Activated CD4-positive, alpha-beta T cell treated with anti-CD3 and anti-CD28 coated beads, Interleukin-2, Interleukin-4, amounts not matched to agents 100 ng/mL and 50 ng/mL, durations not matched to agents 16 hours and 8 hours (primary cell): ENCODE data around the gene HTRA3.

Source experiments
- DNase-seq: peaks from one replicate; pipeline ENCODE4 v3.0.0-alpha.2; 2020; ENCODE audit warnings: low spot score

The HTRA3 gene

GRCh38 chr4:8266508-8266907 lies 3.0 kb upstream of the HTRA3 start:
- DNase-seq = no peak

DNA sequence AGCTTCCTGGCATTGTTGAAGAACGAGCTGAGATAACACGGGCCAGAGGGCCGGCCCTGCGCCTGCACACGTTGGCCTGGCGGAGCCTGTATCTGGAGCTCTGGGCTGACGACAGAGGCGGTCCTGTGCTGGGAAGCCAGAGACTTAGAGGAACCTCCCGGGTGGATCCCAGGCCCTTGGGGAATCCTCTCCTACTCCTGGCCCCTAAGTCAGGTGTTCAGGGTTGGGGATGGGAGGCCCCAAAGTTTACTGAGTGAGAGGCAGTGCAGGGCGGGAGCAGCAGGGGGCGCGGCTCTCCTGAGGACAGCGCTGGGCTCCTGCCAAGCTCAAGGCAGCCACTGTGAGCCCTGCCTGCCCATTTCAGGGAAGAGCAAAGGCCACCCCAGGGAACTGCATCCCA lies 2.5 kb upstream of the HTRA3 start:
- peak; percentile 28 for DNase-seq

DNA sequence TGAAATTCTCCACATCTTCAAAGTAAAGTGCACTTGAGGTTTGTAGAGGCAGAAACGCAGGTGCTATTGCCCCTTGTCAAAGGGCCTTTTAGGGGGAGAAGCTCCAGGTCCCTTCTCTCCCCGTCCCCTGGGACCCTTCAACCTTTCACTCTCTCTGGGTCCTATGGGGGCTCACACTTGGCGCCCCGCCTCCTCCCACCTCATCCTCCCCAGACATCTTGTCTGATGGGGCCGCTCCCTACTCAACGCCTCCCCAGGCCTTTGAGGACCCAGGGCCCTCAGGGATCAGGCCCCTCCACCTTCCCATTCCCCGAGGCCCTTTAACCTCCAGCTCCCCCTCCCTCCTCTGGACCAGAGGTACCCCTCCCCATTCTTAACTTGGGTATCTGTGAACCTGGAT lies 1.3 kb upstream of the HTRA3 start:
- DNase-seq = no peak

- no peak for DNase-seq
Measured at GRCh38 chr4:8268901-8269534, 536 bp upstream of the HTRA3 start.

GRCh38 chr4:8270418-8270771 lies 841 bp downstream of the HTRA3 start:
- no peak for DNase-seq

- DNase-seq = no peak
Measured at GRCh38 chr4:8270912-8271815, 1.6 kb downstream of the HTRA3 start.

GRCh38 chr4:8271821-8272220 lies 2.3 kb downstream of the HTRA3 start:
- no peak for DNase-seq

- DNase-seq = no peak
Measured at GRCh38 chr4:8272472-8273428, 3.2 kb downstream of the HTRA3 start.

DNA sequence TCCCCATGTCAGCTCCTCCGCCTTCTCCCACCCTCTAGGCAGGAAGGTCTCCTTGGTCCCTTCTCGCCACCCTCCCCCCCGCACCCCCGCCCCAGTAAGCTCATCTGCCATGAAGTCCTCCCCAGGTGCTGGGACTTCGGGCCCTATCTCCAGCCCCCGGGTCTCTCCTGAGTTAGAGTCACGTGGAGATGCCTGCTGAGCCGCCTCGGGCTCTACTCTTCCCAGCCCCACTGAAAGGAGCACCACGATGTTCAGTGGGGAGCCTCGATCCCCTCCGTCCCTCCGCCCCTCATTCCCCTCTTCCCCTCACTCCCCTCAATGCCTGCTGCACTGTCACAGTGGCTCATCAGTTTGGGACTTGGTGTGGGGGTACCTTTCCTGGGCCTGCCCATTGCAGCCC lies 3.9 kb downstream of the HTRA3 start:
- no peak for DNase-seq

DNA sequence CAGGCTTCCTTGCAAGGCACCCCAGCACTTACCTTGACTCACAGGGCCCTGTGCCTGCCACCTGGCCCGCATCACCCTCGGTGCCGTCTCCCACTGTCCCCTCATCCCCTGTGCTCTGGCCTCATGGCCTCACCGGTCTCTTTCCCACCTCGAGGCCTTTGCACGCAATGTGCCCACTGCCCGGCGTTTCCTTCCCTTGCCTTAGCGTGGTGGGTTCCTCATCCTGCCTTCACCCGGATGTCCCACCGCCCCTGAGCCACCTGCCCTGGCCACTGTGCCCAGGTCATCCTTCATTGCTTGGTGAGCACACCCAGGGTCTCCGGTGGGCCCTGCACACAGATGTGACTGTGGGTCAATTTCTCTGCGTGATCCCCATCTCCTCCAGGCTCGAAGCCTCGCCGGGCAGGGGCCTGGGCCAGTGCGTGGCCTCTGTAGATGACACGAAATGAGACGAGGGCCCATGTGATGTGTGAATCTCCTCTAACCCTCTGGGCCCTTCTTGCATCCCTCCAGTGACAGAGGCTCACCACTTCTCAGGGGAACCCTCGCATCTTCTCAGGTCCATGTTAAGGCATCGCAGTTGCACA lies 4.6 kb downstream of the HTRA3 start:
- DNase-seq = no peak

DNA sequence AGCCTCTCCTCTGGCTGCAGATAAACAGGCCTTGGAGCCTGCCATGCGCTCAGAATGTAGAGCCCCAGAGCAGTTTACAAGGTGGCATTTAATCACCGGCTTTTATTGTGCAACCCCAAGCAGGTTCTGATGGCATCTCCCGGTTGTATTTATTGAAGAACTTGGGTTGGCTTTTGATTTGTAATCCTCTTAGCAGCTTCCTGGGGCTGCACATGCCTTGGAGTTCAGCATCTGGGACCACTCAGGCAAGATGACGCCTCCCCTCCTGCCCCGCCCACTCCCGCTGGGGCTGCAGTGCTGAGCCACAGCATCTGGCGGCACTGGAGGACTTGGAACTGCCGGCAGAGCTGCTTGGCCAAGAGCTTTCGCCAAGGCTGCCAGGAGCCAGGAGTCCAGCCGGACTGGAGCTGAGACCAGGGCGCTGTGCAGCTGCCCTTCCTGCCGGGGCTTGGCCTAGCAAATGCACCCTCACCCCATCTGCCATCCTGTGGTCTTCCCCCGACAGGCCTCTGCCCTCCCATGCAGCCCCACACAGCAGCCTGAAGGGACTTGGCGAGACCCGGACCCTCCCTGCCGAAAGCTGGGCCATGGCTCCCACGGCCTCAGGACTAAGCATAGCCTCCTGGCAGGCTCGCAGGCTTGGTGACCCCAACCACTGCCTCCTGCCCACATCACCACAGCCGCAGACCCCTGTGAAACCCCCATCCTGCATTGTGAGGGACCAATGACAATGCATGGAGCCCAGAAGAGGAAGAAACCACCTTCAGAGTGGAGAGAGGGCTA lies 5.4 kb downstream of the HTRA3 start:
- DNase-seq = no peak

DNA sequence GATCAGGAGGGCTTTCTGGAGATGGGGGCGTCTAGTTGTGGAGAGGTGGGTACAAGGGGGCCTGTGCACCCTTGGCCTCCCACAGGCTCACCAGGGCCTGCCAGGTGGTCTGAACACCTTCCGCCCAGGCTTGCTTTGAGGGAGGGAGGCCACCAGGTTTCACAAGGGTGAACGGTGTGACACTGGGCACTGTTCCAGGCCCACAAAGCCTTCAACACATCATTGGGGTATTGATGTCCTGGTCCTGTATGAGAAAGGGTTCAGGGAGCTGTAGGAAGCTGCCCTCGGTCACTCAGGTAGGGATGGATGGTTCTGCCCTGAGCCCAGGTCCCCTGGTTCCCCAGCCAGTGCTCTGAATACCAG lies 6.0 kb downstream of the HTRA3 start:
- DNase-seq = no peak

- DNase-seq = no peak
Measured at GRCh38 chr4:8276358-8277240, 7.0 kb downstream of the HTRA3 start.

GRCh38 chr4:8277356-8278008 lies 7.9 kb downstream of the HTRA3 start:
- DNase-seq = no peak

DNA sequence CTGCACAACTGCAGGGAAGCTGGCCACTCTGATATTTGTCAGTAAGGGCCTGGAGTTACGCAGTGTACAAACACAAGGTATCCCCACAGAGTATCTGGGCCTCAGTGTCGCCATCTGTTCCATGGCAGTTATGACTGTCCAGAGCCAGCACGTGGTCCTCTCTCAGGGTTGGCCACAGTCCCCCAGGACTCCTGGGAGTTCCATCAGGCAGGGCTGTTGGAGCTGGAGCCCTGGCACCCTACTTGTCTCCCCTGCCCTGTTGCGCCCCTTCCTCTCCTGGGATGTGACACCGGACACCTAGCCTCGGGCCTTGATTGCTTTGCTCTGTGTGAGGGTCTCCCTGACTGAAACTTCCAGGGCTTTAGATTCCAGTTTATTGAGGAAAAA lies 8.4 kb downstream of the HTRA3 start:
- no peak for DNase-seq

DNA sequence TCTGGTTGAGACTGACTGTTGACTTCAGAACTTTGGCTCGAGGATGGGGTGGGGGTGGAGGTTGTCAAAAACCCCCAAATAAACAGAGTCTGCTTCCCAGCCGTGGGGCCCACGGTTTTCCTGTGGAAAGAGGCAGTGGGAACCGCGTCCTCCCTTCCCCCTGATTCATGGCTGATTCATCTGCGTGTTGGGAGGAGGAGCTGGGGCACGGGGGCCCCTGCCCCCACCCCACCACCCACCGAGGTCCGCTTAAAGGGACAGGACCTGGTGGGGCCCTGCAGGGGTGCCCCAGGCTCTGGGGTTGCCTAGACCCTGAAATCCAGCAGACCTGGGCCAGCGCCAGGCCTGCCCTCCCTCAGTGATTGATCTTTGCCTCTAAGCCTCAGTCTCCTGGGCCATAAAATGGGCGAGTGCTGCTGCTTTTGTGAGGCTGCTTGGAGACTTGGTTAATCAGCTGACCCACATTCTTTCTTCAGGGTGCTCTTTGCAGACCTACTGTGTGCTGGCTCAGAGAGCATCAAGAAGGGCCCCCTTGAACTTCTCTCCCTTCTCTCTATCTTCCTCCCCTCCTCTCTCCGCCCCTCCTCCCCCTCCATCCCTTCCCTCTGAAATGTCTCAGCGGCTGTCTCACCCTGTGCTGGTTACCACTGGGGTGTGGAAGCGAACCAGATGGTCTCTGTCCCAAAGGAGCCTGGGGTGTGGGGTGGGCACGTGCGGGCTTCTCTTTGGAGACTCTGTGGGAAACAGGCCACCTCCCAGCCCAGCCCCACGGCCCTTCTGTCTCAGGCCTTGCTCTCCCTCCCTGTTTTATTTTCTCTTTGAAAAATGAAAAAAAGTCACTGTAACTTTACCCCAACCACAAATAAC lies 9.1 kb downstream of the HTRA3 start:
- DNase-seq = no peak

GRCh38 chr4:8279321-8280157 lies 10.0 kb downstream of the HTRA3 start:
- no peak for DNase-seq
